Mesothelial cell of epicardium (in vitro differentiated cells): Measurements from ENCODE around the gene CYP2A6. TPM values are rescaled to one million over a fixed set of nuclear protein-coding genes. Genes with fewer than 3 reads are reported as not detected.
"Not testable (repeated sequence)": the region's sequence is repeated elsewhere in the genome, so short reads cannot be mapped to it uniquely, and the experiment has no call there.

ENCODE experiments used
- DNase-seq, 2 experiments: peaks; one replicate each; pipeline ENCODE4 v3.0.0; 2021; ENCODE audit warnings: low spot score in 2 of 2; ENCODE audit not compliant: unreplicated experiment in 2 of 2
- H3K27ac Mint-ChIP-seq: 2 replicates; pipeline ENCODE4 v1.8.0; 2021; ENCODE audit warnings: mixed read lengths
- H3K27me3 Mint-ChIP-seq: 2 replicates; pipeline ENCODE4 v1.8.0; 2021; ENCODE audit warnings: low read depth, mixed read lengths
- H3K36me3 Mint-ChIP-seq: 2 replicates; pipeline ENCODE4 v1.8.0; 2021; ENCODE audit warnings: mixed read lengths
- H3K4me1 Mint-ChIP-seq: 2 replicates; pipeline ENCODE4 v1.8.0; 2021; ENCODE audit warnings: mixed read lengths
- H3K4me3 Mint-ChIP-seq: 2 replicates; pipeline ENCODE4 v1.8.0; 2021; ENCODE audit warnings: mild to moderate bottlenecking, moderate library complexity, mixed read lengths
- H3K9me3 Mint-ChIP-seq: 2 replicates; pipeline ENCODE4 v1.8.0; 2021; ENCODE audit warnings: mixed read lengths
- CTCF ChIP-seq: fragments of 200-600 bp; sonication (generic); IDR thresholded peaks from one replicate; pipeline ENCODE4 v1.5.0; 2021; ENCODE audit warnings: antibody characterized with exemption; ENCODE audit not compliant: unreplicated experiment
- total RNA-seq: library from RNA; stranded (reverse); gene quantifications from 3 replicates; pipeline ENCODE4 v1.2.1, GENCODE V29; 2021

The CYP2A6 gene
- total RNA-seq, 1 donor from 2014 or later, result 0.34 TPM

DNA sequence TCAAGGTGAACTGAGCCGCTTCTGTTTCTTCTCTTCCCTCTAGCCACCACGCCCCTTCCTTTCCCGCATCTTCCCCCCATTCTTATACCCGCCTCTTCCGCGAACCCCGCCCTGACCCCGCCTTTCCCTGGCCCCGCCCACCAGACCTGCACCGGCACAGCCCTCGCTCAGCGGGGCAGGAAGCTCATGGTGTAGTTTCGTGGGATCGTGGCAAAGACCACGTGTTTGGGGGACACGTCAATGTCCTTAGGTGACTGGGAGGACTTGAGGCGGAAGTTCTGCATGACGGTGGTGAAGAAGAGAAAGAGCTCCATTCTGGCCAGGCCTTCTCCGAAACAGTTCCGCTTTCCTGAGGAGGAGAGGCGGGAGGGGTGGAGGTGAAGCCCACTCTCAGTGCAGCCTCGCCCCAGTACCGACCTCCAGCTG is 25.3 kb upstream of the CYP2A6 start:
- H3K9me3 Mint-ChIP-seq, H3K4me3 Mint-ChIP-seq, H3K4me1 Mint-ChIP-seq, H3K27ac Mint-ChIP-seq, DNase-seq, H3K36me3 Mint-ChIP-seq: not testable (repeated sequence)
- H3K27me3 Mint-ChIP-seq, result peaks cover 84% of the 10 kb centered on the region

- H3K4me1 Mint-ChIP-seq, H3K36me3 Mint-ChIP-seq, H3K9me3 Mint-ChIP-seq, DNase-seq, H3K27ac Mint-ChIP-seq, H3K4me3 Mint-ChIP-seq: not testable (repeated sequence)
- H3K27me3 Mint-ChIP-seq, result peaks cover 85% of the 10 kb centered on the region
These were observed 24.6 kb upstream of the CYP2A6 start for GRCh38 chr19:40874874-40875273.

DNA sequence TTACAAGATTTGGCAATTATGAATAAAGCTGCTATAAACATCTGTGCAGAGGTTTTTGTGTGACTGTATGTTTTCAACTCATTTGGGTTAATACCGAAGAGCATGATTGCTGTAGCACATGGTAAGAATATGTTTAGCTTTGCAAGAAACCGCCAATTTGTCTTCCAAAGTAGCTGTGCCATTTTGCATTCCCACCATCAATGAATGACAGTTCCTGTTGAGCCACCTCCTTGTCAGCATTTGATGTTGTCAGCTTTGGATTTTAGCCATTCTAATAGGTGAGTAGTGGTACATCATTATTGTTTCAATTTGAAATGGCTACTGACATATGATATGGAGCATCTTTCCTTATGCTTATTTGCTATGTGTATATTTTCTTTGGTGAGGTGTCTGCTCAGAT is 23.6 kb upstream of the CYP2A6 start:
- not testable (repeated sequence) for H3K27ac Mint-ChIP-seq, DNase-seq, H3K4me3 Mint-ChIP-seq, H3K4me1 Mint-ChIP-seq, H3K36me3 Mint-ChIP-seq
- Mint-ChIP-seq H3K27me3 (peaks cover 76% of the 10 kb centered on the region), H3K9me3 (peaks cover 11% of the 10 kb centered on the region)

- no peaks in the 10 kb centered on the region for H3K36me3 Mint-ChIP-seq
- no peak overlapping the region for H3K27ac Mint-ChIP-seq
- no peak overlapping the region for H3K4me3 Mint-ChIP-seq
- TF ChIP-seq CTCF, result no peak
- no peaks in the 10 kb centered on the region for H3K4me1 Mint-ChIP-seq
- DNase-seq, result no peak
- peaks cover 11% of the 10 kb centered on the region for H3K9me3 Mint-ChIP-seq
- H3K27me3 Mint-ChIP-seq, result peaks cover 62% of the 10 kb centered on the region
These were observed 22.0 kb upstream of the CYP2A6 start for GRCh38 chr19:40872209-40872608.

- H3K27ac Mint-ChIP-seq, result no peak overlapping the region
- TF ChIP-seq CTCF, result no peak
- DNase-seq, result no peak
These were observed 17.5 kb upstream of the CYP2A6 start for GRCh38 chr19:40867701-40868100.

DNA sequence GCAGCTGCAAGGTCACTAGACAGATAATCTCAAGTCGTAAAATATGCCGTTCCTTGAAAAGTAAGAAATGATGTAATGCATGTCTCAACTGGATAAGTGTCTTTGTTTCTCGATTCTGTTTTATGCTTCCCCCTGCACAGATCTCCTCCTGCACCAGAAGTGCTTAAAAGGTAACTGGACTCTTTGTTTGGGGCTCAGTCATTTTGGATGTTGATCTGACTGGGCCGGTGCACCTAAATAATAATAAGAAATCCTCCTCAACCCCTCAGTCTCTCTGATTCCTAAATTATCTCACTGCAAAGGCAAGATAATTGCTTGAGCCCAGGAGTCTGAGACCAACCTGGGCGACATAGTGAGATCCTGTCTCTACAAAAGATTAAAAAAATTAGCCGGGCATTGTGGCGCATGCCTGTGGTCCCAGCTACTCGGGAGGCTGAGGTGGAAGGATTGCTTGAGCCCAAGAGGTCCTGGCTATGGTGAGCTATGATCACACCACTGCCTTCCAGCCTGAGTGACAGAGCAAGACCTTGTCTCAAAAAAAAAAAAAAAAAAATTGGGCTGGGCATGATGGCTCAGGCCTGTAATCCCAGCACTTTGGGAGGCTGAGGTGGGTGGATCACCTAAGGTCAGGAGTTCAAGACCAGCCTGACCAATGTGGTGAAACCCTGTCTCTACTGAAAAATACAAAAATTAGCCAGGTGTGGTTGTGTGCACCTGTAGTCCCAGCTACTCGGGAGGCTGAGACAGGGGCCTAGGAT is 14.7 kb upstream of the CYP2A6 start:
- H3K27ac Mint-ChIP-seq, result peak overlapping the region; percentile 32
- not testable (repeated sequence) for H3K9me3 Mint-ChIP-seq, DNase-seq, H3K27me3 Mint-ChIP-seq, H3K4me1 Mint-ChIP-seq, H3K4me3 Mint-ChIP-seq, H3K36me3 Mint-ChIP-seq

More at GRCh38 chr19:40867701-40868100, 17.5 kb upstream of the CYP2A6 start:
- Mint-ChIP-seq H3K4me1 (peaks cover 4% of the 10 kb centered on the region), H3K27me3 (peaks cover 29% of the 10 kb centered on the region), H3K9me3 (peaks cover 6% of the 10 kb centered on the region), H3K4me3 (no peak overlapping the region), H3K36me3 (no peaks in the 10 kb centered on the region)

DNA sequence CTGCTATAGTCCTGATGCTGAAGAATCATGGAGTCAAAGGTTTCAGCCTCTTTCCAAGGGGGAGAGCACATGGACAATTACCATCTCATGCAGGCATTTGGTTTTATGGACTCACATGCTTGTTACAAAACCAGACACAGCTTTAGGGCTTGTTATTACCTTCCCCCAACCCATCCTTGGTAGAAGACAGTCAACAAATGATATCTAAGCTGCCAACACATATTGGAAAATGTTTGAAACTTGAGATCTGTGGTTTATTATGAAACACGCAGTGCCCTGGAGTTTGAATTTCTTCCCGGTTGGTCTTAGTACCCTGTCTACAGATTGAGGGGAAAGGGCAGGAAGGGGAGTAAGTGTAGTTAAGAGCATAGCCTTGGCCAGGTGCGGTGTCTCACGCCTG is 12.5 kb upstream of the CYP2A6 start:
- no peak for DNase-seq
- H3K27me3 Mint-ChIP-seq, result peaks cover 7% of the 10 kb centered on the region
- H3K36me3 Mint-ChIP-seq, result no peaks in the 10 kb centered on the region
- no peak overlapping the region for H3K27ac Mint-ChIP-seq
- no peaks in the 10 kb centered on the region for H3K9me3 Mint-ChIP-seq
- H3K4me3 Mint-ChIP-seq, result no peak overlapping the region
- TF ChIP-seq CTCF, result no peak
- peaks cover 4% of the 10 kb centered on the region for H3K4me1 Mint-ChIP-seq

DNA sequence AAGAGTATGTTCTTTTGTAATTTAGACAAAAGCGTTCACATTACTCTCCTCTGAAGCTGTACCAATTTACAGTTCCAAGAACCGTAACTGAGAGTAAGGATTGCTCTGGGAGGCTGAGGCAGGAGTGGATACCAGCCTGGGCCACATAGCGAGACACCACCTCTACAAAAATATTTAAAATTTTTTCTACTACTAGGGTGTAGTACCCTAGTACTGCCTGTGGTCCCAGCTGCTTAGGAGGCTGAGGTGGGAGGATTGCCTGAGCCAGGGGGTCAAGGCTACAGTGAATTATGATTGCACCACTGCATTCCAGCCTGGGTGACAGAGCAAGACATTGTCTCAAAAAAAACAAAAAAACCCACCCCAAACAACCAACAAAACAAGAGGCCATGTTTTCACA is 12.1 kb upstream of the CYP2A6 start:
- H3K27me3 Mint-ChIP-seq, result peaks cover 5% of the 10 kb centered on the region
- TF ChIP-seq CTCF, result peak; percentile 39
- H3K9me3 Mint-ChIP-seq, result no peaks in the 10 kb centered on the region
- H3K27ac Mint-ChIP-seq, result no peak overlapping the region
- H3K36me3 Mint-ChIP-seq, result no peaks in the 10 kb centered on the region
- no peak overlapping the region for H3K4me3 Mint-ChIP-seq
- no peak for DNase-seq
- peaks cover 4% of the 10 kb centered on the region for H3K4me1 Mint-ChIP-seq
